K562 (cell line): ENCODE results near the gene HIKESHI. TPM values are rescaled to one million over a fixed set of nuclear protein-coding genes. Genes with fewer than 3 reads are reported as not detected.

Experiments used
- ATAC-seq: fragments of 200-7000 bp; cut with Tn5 transposase; 3 replicates; pipeline ENCODE4 v1.9.1; 2020; ENCODE audit warnings: moderate library complexity
- BruUV-seq: library from RNA; stranded (reverse); fragments of 400-500 nt; replicated peaks from 2 replicates; lab custom pipeline; 2021; lab: Mats Ljungman, UMichigan
- CTCF ChIA-PET: fragments of 300-600 bp; formaldehyde crosslinking; extraction: SDS; loops from one replicate; lab custom pipeline; 2021; ENCODE audit warnings: low intra/inter-chr PET ratio; lab: Yijun Ruan, JAX
- POLR2A ChIA-PET: fragments of 300-600, 350-650 bp; sonication (Branson Sonifier 250); formaldehyde crosslinking; extraction: SDS; loops from one replicate; lab custom pipeline; 2021; ENCODE audit warnings: antibody characterized with exemption, inconsistent platforms; lab: Yijun Ruan, JAX
- DNase-seq, 4 experiments: peaks; one replicate each; pipeline versions ENCODE4 v3.0.0 to v3.0.0-alpha.2; 2011 to 2018; ENCODE audit warnings: low spot score in 3 of 4, mixed read lengths in 3 of 4; ENCODE audit errors: extremely low read depth in 1 of 4
- FAIRE-seq: peaks from 2 replicates; lab custom pipeline; 2011; peaks lifted over from hg19 to GRCh38; lab: Jason Lieb, UNC
- H2AFZ ChIP-seq: 2 replicates; pipeline ENCODE4 v1.6.0; 2011; ENCODE audit warnings: low read depth, low read length, control low read depth, inconsistent platforms
- H3K27ac ChIP-seq: fragments of 200-600 bp; 3 replicates; pipeline ENCODE4 v1.8.0; 2011; ENCODE audit warnings: low read depth, mild to moderate bottlenecking, control low read depth, inconsistent platforms, low read length, moderate library complexity, mixed read lengths; ENCODE audit errors: extremely low read depth
- H3K27me3 ChIP-seq, 2 experiments: fragments of 300-600 bp in 1 of 2; 2 replicates in 1 of 2; 3 replicates in 1 of 2; pipeline versions ENCODE4 v1.6.0 to v1.8.0; 2011; ENCODE audit warnings: inconsistent platforms in 2 of 2, low read length in 2 of 2, mild to moderate bottlenecking in 1 of 2, mixed read lengths in 1 of 2, moderate library complexity in 1 of 2; ENCODE audit not compliant: control insufficient read depth in 2 of 2, insufficient read depth in 2 of 2
- H3K36me3 ChIP-seq: fragments of 300-600 bp; 3 replicates; pipeline ENCODE4 v1.8.0; 2011; ENCODE audit warnings: mild to moderate bottlenecking, low read length, inconsistent platforms; ENCODE audit not compliant: control insufficient read depth, insufficient read depth
- H3K4me1 ChIP-seq, 2 experiments: fragments of 200-600 bp in 1 of 2; replicated peaks in 1 of 2; 2 replicates in 1 of 2; 3 replicates in 1 of 2; pipeline versions ENCODE4 v1.5.1 to v1.8.0; 2011; ENCODE audit warnings: inconsistent platforms in 2 of 2, low read length in 2 of 2, mild to moderate bottlenecking in 1 of 2, mixed read lengths in 1 of 2, moderate library complexity in 1 of 2; ENCODE audit not compliant: control insufficient read depth in 2 of 2, insufficient read depth in 2 of 2
- H3K4me2 ChIP-seq: 2 replicates; pipeline ENCODE4 v1.6.1; 2011; ENCODE audit warnings: low read length, control low read depth, inconsistent platforms, mixed read lengths; ENCODE audit not compliant: insufficient read depth
- H3K4me3 ChIP-seq: fragments of 200-600 bp; sonication (generic), shearing (Covaris generic); 2 replicates; pipeline ENCODE4 v1.5.1; 2016; ENCODE audit warnings: control low read depth, inconsistent platforms
- H3K79me2 ChIP-seq: fragments of 200-600 bp; 3 replicates; pipeline ENCODE4 v1.8.0; 2011; ENCODE audit warnings: low read length, inconsistent platforms; ENCODE audit not compliant: control insufficient read depth, insufficient read depth
- H3K9ac ChIP-seq, 2 experiments: 2 replicates each; pipeline versions ENCODE4 v1.6.0 to v1.6.1; 2011; ENCODE audit warnings: low read depth in 2 of 2, low read length in 2 of 2, control low read depth in 1 of 2, inconsistent platforms in 1 of 2, mild to moderate bottlenecking in 1 of 2, mixed read lengths in 1 of 2; ENCODE audit not compliant: insufficient read depth in 1 of 2
- H3K9me1 ChIP-seq: one replicate; pipeline ENCODE4 v1.6.0; 2011; ENCODE audit warnings: inconsistent platforms, mild to moderate bottlenecking, low read length, moderate library complexity; ENCODE audit not compliant: control insufficient read depth, insufficient read depth
- H3K9me3 ChIP-seq: replicated peaks from 2 replicates; pipeline ENCODE4 v1.5.1; 2011; ENCODE audit warnings: low read depth, low read length, inconsistent platforms; ENCODE audit not compliant: control insufficient read depth, insufficient read depth
- H4K20me1 ChIP-seq: replicated peaks from 2 replicates; pipeline ENCODE4 v1.6.1; 2011; ENCODE audit warnings: low read length, inconsistent platforms, mixed read lengths; ENCODE audit not compliant: control insufficient read depth, insufficient read depth
- C11orf30 ChIP-seq: fragments of 450-650 bp; IDR thresholded peaks from 2 replicates; pipeline ENCODE4 v1.6.1; 2016; ENCODE audit warnings: low read depth, mild to moderate bottlenecking
- CBX3 ChIP-seq, 2 experiments: IDR thresholded peaks; 1 replicate in 1 of 2; 2 replicates in 1 of 2; pipeline ENCODE4 v1.6.1; 2012; ENCODE audit warnings: inconsistent platforms in 2 of 2, low read length in 2 of 2, borderline replicate concordance in 1 of 2, control low read depth in 1 of 2
- DNMT1 ChIP-seq: fragments of 450-650 bp; IDR thresholded peaks from 2 replicates; pipeline ENCODE4 v1.6.1; 2016; ENCODE audit warnings: antibody characterized with exemption, mild to moderate bottlenecking
- ESRRA ChIP-seq: fragments of 450-650 bp; IDR thresholded peaks from 2 replicates; pipeline ENCODE4 v1.6.1; 2014; ENCODE audit warnings: low read depth, mild to moderate bottlenecking, moderate library complexity, borderline replicate concordance
- ETS2 ChIP-seq: IDR thresholded peaks from 2 replicates; pipeline ENCODE4 v1.6.1; 2016; ENCODE audit warnings: borderline replicate concordance, missing genetic modification characterization, mild to moderate bottlenecking, moderate library complexity, missing compliant biosample characterization; ENCODE audit not compliant: poor library complexity, severe bottlenecking
- HLTF ChIP-seq: fragments of 450-650 bp; IDR thresholded peaks from 2 replicates; pipeline ENCODE4 v1.6.1; 2016
- HMBOX1 ChIP-seq: sonication (generic); IDR thresholded peaks from 2 replicates; pipeline ENCODE4 v1.6.1; 2016
- HNRNPL ChIP-seq: fragments of 200-400 bp; formaldehyde crosslinking; IDR thresholded peaks from 2 replicates; pipeline ENCODE4 v1.6.1; 2017; ENCODE audit warnings: low read depth, mild to moderate bottlenecking, low read length
- KDM1A ChIP-seq, 2 experiments: fragments of 450-650 bp; IDR thresholded peaks; 2 replicates each; pipeline ENCODE4 v1.6.1; 2016; ENCODE audit warnings: mild to moderate bottlenecking in 2 of 2
- MAFF ChIP-seq: IDR thresholded peaks from 2 replicates; pipeline ENCODE4 v1.6.1; 2012; ENCODE audit warnings: low read length, improper control_type of control experiment
- MAFG ChIP-seq: fragments of 450-650 bp; conservative IDR thresholded peaks from 2 replicates; pipeline ENCODE4 v1.6.1; 2016; ENCODE audit warnings: missing genetic modification characterization, missing compliant biosample characterization
- MAFK ChIP-seq: IDR thresholded peaks from 2 replicates; pipeline ENCODE4 v1.6.1; 2011; ENCODE audit warnings: low read length, improper control_type of control experiment
- NFE2 ChIP-seq: IDR thresholded peaks from 2 replicates; pipeline ENCODE4 v1.6.1; 2014; ENCODE audit warnings: antibody characterized with exemption, low read depth
- PHF21A ChIP-seq: fragments of 450-650 bp; IDR thresholded peaks from 2 replicates; pipeline ENCODE4 v1.6.1; 2017; ENCODE audit warnings: low read depth, borderline replicate concordance
- RCOR1 ChIP-seq, 2 experiments: IDR thresholded peaks; 2 replicates each; pipeline ENCODE4 v1.6.1; 2012; ENCODE audit warnings: low read depth in 2 of 2, low read length in 2 of 2, borderline replicate concordance in 1 of 2, improper control_type of control experiment in 1 of 2
- SMAD4 ChIP-seq: fragments of 250-450 bp; sonication (Bioruptor Pico); conservative IDR thresholded peaks from 2 replicates; pipeline ENCODE4 v1.8.0; 2021; ENCODE audit warnings: inconsistent platforms, mild to moderate bottlenecking, moderate library complexity
- SPI1 ChIP-seq: IDR thresholded peaks from 2 replicates; pipeline ENCODE4 v1.6.1; 2011; ENCODE audit warnings: low read depth, low read length, control low read depth, borderline replicate concordance
- TAF1 ChIP-seq: IDR thresholded peaks from 2 replicates; pipeline ENCODE4 v1.6.1; 2011; ENCODE audit warnings: mild to moderate bottlenecking, low read length, moderate library complexity; ENCODE audit not compliant: insufficient read depth, control insufficient read depth, severe bottlenecking; ENCODE audit errors: extremely low read depth
- TARDBP ChIP-seq: fragments of 450-650 bp; IDR thresholded peaks from 2 replicates; pipeline ENCODE4 v1.6.1; 2016
- ZFP36 ChIP-seq: fragments of 150-350 bp; IDR thresholded peaks from 2 replicates; pipeline ENCODE4 v1.6.1; 2018; ENCODE audit warnings: low read length, low read depth; ENCODE audit not compliant: partially characterized antibody
- ZNF184 ChIP-seq: sonication (generic); formaldehyde crosslinking; IDR thresholded peaks from 2 replicates; pipeline ENCODE4 v1.5.0; 2020; ENCODE audit warnings: missing genetic modification reagents
- ZNF316 ChIP-seq: fragments of 450-650 bp; IDR thresholded peaks from 2 replicates; pipeline ENCODE4 v1.6.1; 2016
- WGBS: fragments of 100-300 bp; shearing (Covaris generic); methylation state at CpG from one replicate; pipeline ENCODE4 v1.1.6; 2016; ENCODE audit warnings: low coverage, mixed read lengths; ENCODE audit not compliant: insufficient coverage; ENCODE audit errors: missing lambda C conversion rate; 5-methylcytosine and 5-hydroxymethylcytosine counted together
- in situ Hi-C: fragments of 300-500 bp; cut with MboI; formaldehyde crosslinking; loops from 4 replicates; pipeline ENCODE4 v1.15.0; 2018; ENCODE audit warnings: inconsistent platforms, mixed read lengths
- intact Hi-C: fragments of 100-400 bp; cut with micrococcal nuclease; formaldehyde crosslinking; loops from 2 replicates; pipeline ENCODE4 v1.14.2; 2022
- polyA plus RNA-seq, 8 experiments: library from polyadenylated mRNA; depleted of rRNA in 4 of 8; stranded (reverse) in 5 of 8; unstranded in 3 of 8; fragments of >200 nt; fragmentation: Nextera tagmentation in 2 of 8; fragmentation: Illumina TruSeq in 1 of 8; extraction: Ambion mirVana in 2 of 8; extraction: Trizol in 1 of 8; gene quantifications; 2 replicates each; pipeline versions ENCODE4 v1.2.1 to v1.2.3, GENCODE V29; 2011 to 2014; ENCODE audit warnings: inconsistent platforms in 1 of 8, missing spikeins in 1 of 8
- total RNA-seq, 7 experiments: library from RNA; depleted of rRNA in 6 of 7; stranded (reverse); fragments of >200 nt in 6 of 7; fragmentation: Illumina TruSeq in 2 of 7; extraction: Trizol in 2 of 7; gene quantifications; 2 replicates each; pipeline versions ENCODE4 v1.2.1 to v1.2.3, GENCODE V29; 2011 to 2021; ENCODE audit warnings: low replicate concordance in 1 of 7
- TF ChIP-seq, protein P1 (sequence below): fragments of 450-650 bp; IDR thresholded peaks from 2 replicates; pipeline ENCODE4 v1.6.1; 2016

The HIKESHI gene
- total and polyA plus RNA-seq, 9 of the 15 experiments (the other 6 are each of a cell fraction or from before 2014, with no cell fraction given) = 33.2 to 196 (median 62.7) TPM

- 39% methylated on average over 6 of the region's 7 CpGs for WGBS
- Histone ChIP-seq H3K36me3 (peaks cover 6% of the 10 kb centered on the region; the same call in 1 of the 3 replicates), H3K4me3 (no peak overlapping the region), H4K20me1 (no peaks in the 10 kb centered on the region), H3K9me1 (no peaks in the 10 kb centered on the region), H3K27me3 (no peaks in the 10 kb centered on the region), H3K27ac (no peak overlapping the region), H2AFZ (no peak overlapping the region), H3K4me2 (no peak overlapping the region), H3K4me1 (no peaks in the 10 kb centered on the region; a peak in 1 of 5 replicates), H3K79me2 (no peaks in the 10 kb centered on the region), H3K9ac (peak overlapping the region in 1 of 2 experiments; percentile 23; a peak in 1 of 4 replicates), H3K9me3 (no peaks in the 10 kb centered on the region)
- TF ChIP-seq KDM1A (IDR thresholded peaks at IDR 0.05) (0 out of 4 replicates have a peak, but pooled peaks of 1 of the 2 experiments have one; percentile 14), C11orf30 (peak; percentile 77), CBX3 (IDR thresholded peaks at IDR 0.05; ENCODE audit: borderline replicate concordance in 1 of 2, low read length in 2 of 2) (peak in 1 of 2 experiments; percentile 36; a peak in 1 of 3 replicates), MAFG (tag) (peak; percentile 63), TARDBP (no peak), PHF21A (peak; percentile 17; the same call in 1 of the 2 replicates), HNRNPL (no peak), ETS2 (tag) (no peak), TAF1 (no peak), ZNF184 (peak; percentile 97), ESRRA (peak; percentile 54; the same call in 1 of the 2 replicates), SPI1 (peak; percentile 38; the same call in 1 of the 2 replicates), DNMT1 (no peak), MAFF (peak; percentile 28; the same call in 1 of the 2 replicates), MAFK (peak; percentile 63), ZNF316 (peak; percentile 81), ZFP36 (peak; percentile 19), HLTF (peak; percentile 36; the same call in 1 of the 2 replicates), SMAD4 (CRISPR knock-in tag) (0 out of 2 replicates have a peak, but pooled peaks have one; percentile 39), NFE2 (peak; percentile 74), RCOR1 (IDR thresholded peaks at IDR 0.05; ENCODE audit: borderline replicate concordance in 1 of 2, low read depth in 2 of 2, low read length in 2 of 2) (peak in 1 of 2 experiments; percentile 39; a peak in 1 of 4 replicates), HMBOX1 (0 out of 2 replicates have a peak, but pooled peaks have one; percentile 20)
- TF ChIP-seq, protein P1, sequence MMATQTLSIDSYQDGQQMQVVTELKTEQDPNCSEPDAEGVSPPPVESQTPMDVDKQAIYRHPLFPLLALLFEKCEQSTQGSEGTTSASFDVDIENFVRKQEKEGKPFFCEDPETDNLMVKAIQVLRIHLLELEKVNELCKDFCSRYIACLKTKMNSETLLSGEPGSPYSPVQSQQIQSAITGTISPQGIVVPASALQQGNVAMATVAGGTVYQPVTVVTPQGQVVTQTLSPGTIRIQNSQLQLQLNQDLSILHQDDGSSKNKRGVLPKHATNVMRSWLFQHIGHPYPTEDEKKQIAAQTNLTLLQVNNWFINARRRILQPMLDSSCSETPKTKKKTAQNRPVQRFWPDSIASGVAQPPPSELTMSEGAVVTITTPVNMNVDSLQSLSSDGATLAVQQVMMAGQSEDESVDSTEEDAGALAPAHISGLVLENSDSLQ = peak; percentile 68
- ChIA-PET CTCF (no interaction called here), POLR2A (interaction anchor here (0.6 to 0.8 kb wide), 2 partner anchors 75 to 495 kb away, joined by 3 read pairs; no protein-coding TSS in a partner anchor)
- DNase-seq (peak in 2 of 4 experiments; percentile 44 to 52), ATAC-seq (peak; percentile 79), FAIRE-seq (peak; percentile 11)
- intact Hi-C loops = no loop called here
- in situ Hi-C loops = no loop called here
- no TSS peak for BruUV-seq
These were observed 13.1 kb upstream of the HIKESHI start for GRCh38 chr11:86288776-86289507.
